IPS DF 6.9 (cell line): ENCODE results near the gene C1orf94.

ENCODE experiments used
- DNase-seq: peaks from one replicate; pipeline ENCODE4 v3.0.0-alpha.2; 2013; ENCODE audit warnings: low read depth, low spot score
- H3K27ac ChIP-seq: one replicate; pipeline ENCODE4 v1.5.1; 2013; ENCODE audit warnings: low read length, control low read depth
- H3K27me3 ChIP-seq: 2 replicates; pipeline ENCODE4 v1.6.1; 2013; ENCODE audit warnings: mild to moderate bottlenecking, low read length; ENCODE audit not compliant: control insufficient read depth, insufficient read depth
- H3K36me3 ChIP-seq: 2 replicates; pipeline ENCODE4 v1.6.1; 2013; ENCODE audit warnings: low read length; ENCODE audit not compliant: control insufficient read depth, insufficient read depth
- H3K4me1 ChIP-seq: 2 replicates; pipeline ENCODE4 v1.6.1; 2013; ENCODE audit warnings: low read length; ENCODE audit not compliant: control insufficient read depth, insufficient read depth
- H3K4me3 ChIP-seq: 2 replicates; pipeline ENCODE4 v1.5.1; 2013; ENCODE audit warnings: mild to moderate bottlenecking, low read length
- H3K9me3 ChIP-seq: 2 replicates; pipeline ENCODE4 v1.6.1; 2013; ENCODE audit warnings: low read length, inconsistent platforms; ENCODE audit not compliant: control insufficient read depth, insufficient read depth
- WGBS: extraction: QIAGEN DNeasy Blood & Tissue Kit; methylation state at CpG from one replicate; pipeline ENCODE4 v1.1.7; 2013; ENCODE audit warnings: mixed read lengths, missing lambda C conversion rate; ENCODE audit not compliant: insufficient read length, insufficient coverage; 5-methylcytosine and 5-hydroxymethylcytosine counted together

The C1orf94 gene

DNA sequence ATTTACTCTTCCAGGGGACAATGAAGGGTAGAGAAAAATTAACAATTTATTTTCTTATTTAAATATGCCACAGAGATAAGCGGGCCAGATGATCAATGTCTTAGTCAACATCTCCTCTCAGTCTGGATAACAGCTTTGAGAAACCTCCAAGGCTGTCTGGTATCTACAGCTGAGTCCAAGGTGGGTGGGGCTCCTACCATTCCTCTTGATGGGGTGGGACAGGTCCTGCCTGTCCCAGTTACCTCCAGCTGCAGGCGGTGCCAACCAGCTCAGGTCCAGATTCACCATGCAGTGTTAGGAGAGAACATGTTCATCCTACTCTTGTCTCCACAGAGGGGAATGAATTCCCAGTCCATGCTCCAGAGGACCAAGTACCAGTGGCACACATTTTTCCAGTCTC lies 32.7 kb upstream of the C1orf94 start:
- Histone ChIP-seq H3K27ac (no peak overlapping the region), H3K27me3 (no peaks in the 10 kb centered on the region), H3K4me1 (peaks cover 7% of the 10 kb centered on the region; the same call in 1 of the 2 replicates), H3K9me3 (no peaks in the 10 kb centered on the region), H3K36me3 (no peaks in the 10 kb centered on the region), H3K4me3 (no peak overlapping the region)
- DNase-seq: no peak
- no CpG with 5 or more reads among the region's 2 CpGs for WGBS

DNA sequence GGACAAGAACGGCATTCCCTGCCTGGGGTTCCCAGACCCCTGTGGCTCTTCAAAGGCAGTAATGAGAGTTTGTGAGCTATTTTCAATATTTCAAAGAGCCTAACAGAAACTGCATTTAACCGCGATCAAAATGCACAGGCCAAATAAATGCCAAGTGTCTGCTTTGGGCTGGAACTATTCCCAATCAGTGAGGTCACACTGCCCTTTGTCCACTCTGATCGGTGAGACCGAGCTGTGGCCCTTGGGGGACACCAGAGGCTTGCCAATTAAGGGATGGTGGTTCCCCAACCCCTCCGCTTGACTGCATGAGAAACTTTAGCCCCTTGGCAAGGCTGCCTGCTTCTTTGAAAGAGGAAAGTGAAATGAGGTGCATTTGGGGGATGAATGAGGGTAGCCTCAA lies 31.9 kb upstream of the C1orf94 start:
- Histone ChIP-seq H3K4me3 (no peak overlapping the region), H3K9me3 (no peaks in the 10 kb centered on the region), H3K4me1 (peaks cover 7% of the 10 kb centered on the region; the same call in 1 of the 2 replicates), H3K27me3 (no peaks in the 10 kb centered on the region), H3K36me3 (no peaks in the 10 kb centered on the region), H3K27ac (no peak overlapping the region)
- no peak for DNase-seq
- no CpG with 5 or more reads among the region's 6 CpGs for WGBS

DNA sequence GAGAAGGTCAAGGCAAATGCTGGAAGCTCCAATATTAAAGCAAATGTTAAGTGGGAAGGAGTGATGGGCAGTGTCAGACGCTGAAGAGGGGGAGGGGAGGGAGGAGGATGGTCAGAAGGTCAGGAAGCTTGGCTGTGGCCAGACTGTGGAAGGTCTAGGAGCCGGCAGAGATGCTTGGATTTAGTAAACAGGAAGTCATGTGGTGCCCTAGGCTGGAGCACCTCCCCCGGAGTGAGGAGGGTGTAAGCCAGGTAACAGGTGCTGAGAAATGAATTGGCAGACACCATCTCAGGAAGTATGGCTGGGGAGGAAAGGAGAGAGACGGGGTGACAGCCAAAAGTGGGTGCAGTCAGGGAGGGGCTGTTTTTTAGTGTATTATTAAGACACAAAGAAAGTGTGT lies 29.4 kb upstream of the C1orf94 start:
- H3K36me3 ChIP-seq: no peaks in the 10 kb centered on the region
- no peak overlapping the region for H3K27ac ChIP-seq
- no peaks in the 10 kb centered on the region for H3K27me3 ChIP-seq
- no peaks in the 10 kb centered on the region for H3K9me3 ChIP-seq
- no peak overlapping the region for H3K4me3 ChIP-seq
- no CpG with 5 or more reads among the region's 4 CpGs for WGBS
- DNase-seq: no peak
- peaks cover 4% of the 10 kb centered on the region; the same call in 1 of the 2 replicates for H3K4me1 ChIP-seq

DNA sequence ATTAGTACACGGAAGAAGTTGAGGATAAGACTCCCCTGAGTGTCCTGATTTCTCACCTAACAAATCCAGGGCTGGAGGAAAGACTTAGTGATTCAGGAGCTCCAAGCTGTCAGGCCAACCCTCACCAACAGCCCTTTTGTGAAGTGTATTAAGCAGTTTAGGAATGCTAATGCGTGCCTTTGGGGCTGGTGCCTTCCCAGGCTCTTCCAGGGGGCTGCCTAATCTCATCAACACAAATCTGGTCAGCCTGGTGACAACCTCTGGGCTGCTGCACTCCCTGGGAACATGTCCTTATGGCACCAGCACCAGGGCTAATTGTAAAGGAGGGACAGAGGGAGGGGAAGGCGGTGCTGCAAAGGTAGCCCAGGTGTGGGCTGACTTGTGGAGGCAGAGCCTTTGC lies 27.2 kb upstream of the C1orf94 start:
- DNase-seq: no peak
- Histone ChIP-seq H3K9me3 (no peaks in the 10 kb centered on the region), H3K4me3 (no peak overlapping the region), H3K27ac (no peak overlapping the region), H3K36me3 (no peaks in the 10 kb centered on the region), H3K4me1 (peaks cover 5% of the 10 kb centered on the region; the same call in 1 of the 2 replicates), H3K27me3 (no peaks in the 10 kb centered on the region)
- no CpG with 5 or more reads among the region's 3 CpGs for WGBS

DNA sequence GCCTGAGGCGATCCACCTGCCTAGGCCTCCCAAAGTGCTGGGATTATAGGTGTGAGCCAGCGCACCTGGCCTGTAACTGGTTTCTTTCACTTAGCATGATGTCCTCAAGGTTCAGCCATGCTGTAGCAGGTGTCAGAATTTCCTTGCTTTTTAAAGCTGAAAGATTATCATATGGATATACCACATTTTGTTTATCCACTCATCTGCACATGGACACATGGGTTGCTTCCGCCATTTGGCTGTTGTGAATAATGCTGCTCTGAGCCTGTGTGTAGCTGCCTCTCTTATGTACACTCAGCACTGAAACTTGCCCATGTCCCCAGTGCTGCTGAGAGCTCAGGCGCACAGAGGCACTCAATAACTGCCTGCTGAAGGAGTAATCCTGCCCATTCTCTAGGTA lies 23.5 kb upstream of the C1orf94 start:
- no CpG with 5 or more reads among the region's 4 CpGs for WGBS
- H3K36me3 ChIP-seq: no peaks in the 10 kb centered on the region
- H3K27ac ChIP-seq: no peak overlapping the region
- no peak overlapping the region for H3K4me3 ChIP-seq
- no peak for DNase-seq
- no peaks in the 10 kb centered on the region for H3K27me3 ChIP-seq
- no peaks in the 10 kb centered on the region for H3K9me3 ChIP-seq
- peaks cover 3% of the 10 kb centered on the region; the same call in 1 of the 2 replicates for H3K4me1 ChIP-seq

DNA sequence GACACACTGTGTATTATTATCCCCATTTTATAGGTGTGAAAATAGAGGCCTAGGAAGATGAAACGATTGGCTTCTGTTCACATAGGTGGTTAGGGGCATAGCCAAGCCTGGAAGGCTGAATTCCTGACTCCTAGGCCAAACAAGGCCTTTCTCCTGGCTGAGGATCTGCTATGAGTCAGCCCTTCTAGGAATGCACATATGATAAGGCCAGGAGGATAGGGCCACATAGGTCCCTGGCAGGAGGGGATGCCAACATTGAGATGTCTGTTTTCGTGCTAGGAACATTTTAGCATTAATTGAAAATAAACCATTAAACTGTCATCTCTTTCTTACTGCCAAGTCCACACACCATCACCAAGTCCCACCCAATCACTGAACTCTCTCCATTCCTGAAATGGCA lies 20.8 kb upstream of the C1orf94 start:
- H3K9me3 ChIP-seq: no peaks in the 10 kb centered on the region
- no peak overlapping the region for H3K27ac ChIP-seq
- no peak overlapping the region for H3K4me3 ChIP-seq
- WGBS: no CpG with 5 or more reads among the region's 2 CpGs
- H3K4me1 ChIP-seq: 0 out of 2 replicates have a peak, but pooled peaks cover 5% of the 10 kb centered on the region
- DNase-seq: no peak
- H3K27me3 ChIP-seq: no peaks in the 10 kb centered on the region
- H3K36me3 ChIP-seq: no peaks in the 10 kb centered on the region

DNA sequence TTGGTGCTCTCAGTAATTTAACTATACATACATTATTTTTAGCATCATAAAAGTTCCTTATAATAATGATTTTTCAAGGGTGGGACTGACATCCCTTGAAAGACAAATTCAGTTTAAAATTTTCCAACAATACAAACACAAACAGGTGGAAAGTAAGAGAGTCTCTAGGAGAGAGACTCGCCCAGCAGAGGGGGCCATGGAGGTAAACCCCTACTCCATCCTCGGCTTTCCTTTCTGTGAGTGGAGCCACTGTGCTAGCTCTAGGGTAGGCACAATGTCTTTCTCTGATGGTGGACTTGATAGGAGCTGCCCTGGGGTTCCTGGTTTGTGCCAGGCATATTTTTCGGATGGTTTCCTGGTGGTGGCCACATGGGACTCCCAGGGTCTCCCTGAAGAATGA lies 20.0 kb upstream of the C1orf94 start:
- no peak for DNase-seq
- Histone ChIP-seq H3K27ac (no peak overlapping the region), H3K27me3 (no peaks in the 10 kb centered on the region), H3K4me1 (0 out of 2 replicates have a peak, but pooled peaks cover 3% of the 10 kb centered on the region), H3K4me3 (no peak overlapping the region), H3K9me3 (no peaks in the 10 kb centered on the region), H3K36me3 (no peaks in the 10 kb centered on the region)
- no CpG with 5 or more reads among the region's 3 CpGs for WGBS

DNA sequence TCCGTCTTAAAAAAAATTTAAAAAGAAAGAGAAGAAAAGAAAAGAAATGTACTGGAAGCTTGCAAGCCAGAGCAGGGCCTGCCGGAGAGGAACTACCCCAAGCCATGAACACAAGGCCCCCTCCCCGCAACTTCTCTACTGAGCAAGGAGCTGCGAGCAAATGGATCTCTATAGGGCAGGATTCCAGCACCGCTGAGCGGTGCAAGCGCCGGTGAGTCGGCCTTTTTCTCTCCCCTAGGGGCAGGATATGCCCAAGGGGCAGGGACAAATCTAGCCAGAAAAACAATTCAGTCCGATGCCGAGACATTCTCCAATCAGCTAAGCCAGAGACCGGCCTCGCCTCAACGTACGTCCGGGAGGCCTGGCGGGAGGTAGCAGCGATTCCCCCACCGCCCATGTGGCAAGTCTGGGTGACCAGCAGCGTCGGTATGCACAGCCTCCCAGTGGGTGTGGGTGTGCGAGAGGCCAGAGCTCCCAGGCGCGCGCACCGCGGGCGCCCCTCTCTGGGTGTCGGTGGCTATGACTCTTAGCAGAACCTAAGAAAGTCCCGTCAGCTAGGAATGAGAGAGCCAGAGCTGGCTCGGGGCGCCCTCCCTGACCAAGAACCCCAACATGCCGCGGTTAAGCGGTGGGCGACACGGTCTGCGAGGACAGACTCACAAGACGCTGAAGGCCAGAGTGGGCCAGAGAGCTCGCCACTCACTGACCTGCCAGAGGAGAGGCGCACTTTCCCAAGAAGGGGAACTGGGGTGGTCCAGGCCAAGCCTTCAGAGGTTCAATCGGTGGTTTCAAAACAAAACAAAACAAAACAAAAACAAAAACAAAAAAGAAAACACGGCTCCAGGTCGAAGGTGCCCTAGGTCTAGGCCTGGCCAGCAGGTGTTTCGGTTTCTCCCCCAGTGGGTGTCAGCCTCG lies 13.6 kb upstream of the C1orf94 start:
- Histone ChIP-seq H3K27ac (no peak overlapping the region), H3K27me3 (no peaks in the 10 kb centered on the region), H3K9me3 (no peaks in the 10 kb centered on the region), H3K4me3 (peak overlapping the region; percentile 70; the same call in 1 of the 2 replicates), H3K36me3 (no peaks in the 10 kb centered on the region), H3K4me1 (peaks cover 5% of the 10 kb centered on the region; the same call in 1 of the 2 replicates)
- no peak for DNase-seq
- no CpG with 5 or more reads among the region's 46 CpGs for WGBS

DNA sequence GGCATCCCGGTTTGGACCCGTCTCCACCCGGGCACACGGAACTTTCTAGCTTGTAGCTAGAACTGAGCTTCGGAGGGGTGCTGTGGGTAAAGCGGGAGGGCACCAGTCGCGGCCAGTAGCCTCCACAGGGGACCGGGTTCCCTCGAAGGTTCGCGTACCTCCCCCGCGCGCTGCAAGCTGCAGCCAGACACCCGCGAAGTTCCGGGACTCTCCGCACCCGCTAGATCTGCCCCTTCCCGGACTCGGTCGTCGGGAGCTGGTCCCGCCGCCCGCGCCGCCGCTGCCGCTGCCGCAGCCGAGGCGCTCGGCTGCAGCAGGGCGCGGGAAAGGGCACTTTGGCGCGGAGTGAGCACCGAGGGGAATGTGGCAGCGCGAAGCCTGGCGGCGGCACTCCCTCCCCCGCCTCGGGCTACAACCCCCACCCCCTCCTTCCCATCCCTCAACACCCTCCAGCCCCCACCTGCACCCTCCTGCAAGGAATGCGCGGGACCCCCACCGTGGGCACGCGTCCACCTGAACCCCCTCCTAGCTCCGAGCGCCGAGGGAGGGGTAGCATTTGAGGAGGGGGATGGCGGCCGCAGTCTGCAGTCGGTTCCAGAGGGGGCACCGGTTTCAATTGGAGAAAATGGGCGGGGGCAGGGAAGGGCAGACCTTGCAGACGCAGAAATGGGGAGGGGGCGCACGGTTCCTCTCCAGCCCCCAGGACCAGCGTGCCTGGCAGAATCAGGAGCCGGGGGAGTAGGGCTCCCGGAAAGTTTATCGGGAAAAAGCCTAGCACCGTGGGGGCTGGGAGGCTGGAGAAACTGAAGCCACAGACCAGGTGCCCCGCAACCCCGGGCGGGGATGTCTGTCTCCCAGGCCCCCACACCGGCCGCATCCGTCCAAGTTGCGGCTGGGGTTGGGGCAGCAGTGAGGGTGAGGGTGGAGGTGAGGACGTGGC lies 12.6 kb upstream of the C1orf94 start:
- Histone ChIP-seq H3K9me3 (no peaks in the 10 kb centered on the region), H3K27me3 (no peaks in the 10 kb centered on the region), H3K4me3 (peak overlapping the region; percentile 70), H3K4me1 (peaks cover 3% of the 10 kb centered on the region; the same call in 1 of the 2 replicates), H3K36me3 (no peaks in the 10 kb centered on the region), H3K27ac (no peak overlapping the region)
- WGBS: no CpG with 5 or more reads among the region's 75 CpGs
- no peak for DNase-seq

DNA sequence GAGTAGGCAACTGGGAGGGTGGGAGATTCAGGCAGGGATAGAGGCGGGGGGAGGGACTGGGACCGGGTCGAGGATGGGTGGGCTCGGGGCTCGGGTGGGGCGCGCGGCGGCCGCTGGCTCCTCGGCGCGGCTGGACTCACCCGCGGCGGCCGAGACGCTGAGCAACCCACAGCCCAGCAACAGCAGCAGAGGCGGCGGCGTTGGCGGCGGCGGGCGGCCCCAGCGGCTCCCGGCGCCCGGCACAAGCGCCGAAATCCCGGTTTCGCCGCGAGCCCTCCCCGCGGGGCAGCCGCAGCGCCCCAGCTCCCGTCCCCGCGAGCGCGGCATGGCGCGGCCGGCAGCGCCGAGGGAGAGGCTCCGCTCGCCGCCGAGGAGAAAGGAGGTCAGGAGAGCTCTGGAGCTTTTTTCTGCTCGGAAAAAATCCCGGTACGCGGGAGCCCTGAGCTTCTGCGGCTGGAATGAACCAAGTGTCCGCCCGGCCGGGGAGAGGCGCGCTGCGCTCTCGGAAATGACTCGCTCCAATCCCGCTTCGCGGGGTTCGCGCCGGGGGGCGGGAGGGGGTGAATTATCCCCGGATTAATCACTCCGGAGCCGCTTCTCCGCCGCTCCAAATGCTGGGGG lies 11.8 kb upstream of the C1orf94 start, which contains the start of gene CSMD2:
Gene CSMD2 (minus strand): TSS at position 460 of the 621 bp plus-strand sequence. CDS start 133 bp downstream, at position 327.
- no peak within 1 kb of the TSS for H3K27ac ChIP-seq
- H3K27me3 ChIP-seq: no peaks in the 10 kb centered on the region
- peaks cover 3% of the 10 kb centered on the region; the same call in 1 of the 2 replicates for H3K4me1 ChIP-seq
- H3K4me3 ChIP-seq: peak within 1 kb of the TSS; percentile 70
- no peaks in the 10 kb centered on the region for H3K9me3 ChIP-seq
- WGBS: no CpG with 5 or more reads among the region's 78 CpGs
- no peak for DNase-seq
- no peaks in the 10 kb centered on the region for H3K36me3 ChIP-seq
